ENCODE results near the gene TTC7B. TPM values are rescaled to one million over a fixed set of nuclear protein-coding genes. Genes with fewer than 3 reads are reported as not detected.

Gene TTC7B
- total and polyA plus RNA-seq, 10 of the 15 experiments (the other 5 are each of a cell fraction or from before 2014, with no cell fraction given): under 0.01 to 1.1 (median 0.26) TPM; not detected in 2

DNA sequence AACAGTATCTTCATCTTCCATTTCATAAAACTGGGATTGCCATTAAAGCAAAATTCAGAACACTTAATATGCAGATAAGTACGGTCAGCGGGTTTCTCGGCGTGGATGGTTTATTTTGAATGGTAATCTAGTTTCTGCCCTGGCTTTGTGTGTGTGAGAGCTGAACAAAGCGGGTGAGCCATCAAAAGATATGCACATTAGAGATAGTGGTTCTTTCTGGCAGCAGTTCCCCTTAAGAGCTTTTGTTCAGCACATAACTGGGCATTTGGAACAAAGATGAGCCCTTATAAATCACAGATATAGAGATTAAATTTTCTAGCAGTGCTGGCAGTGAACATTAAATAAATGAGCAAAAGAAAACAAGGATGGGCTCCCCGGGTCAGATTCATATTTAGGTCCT is 211.9 kb downstream of the TTC7B start:
- TF ChIP-seq RAD51 (IDR thresholded peaks at IDR 0.05) (no peak), MEF2B (IDR thresholded peaks at IDR 0.05; ENCODE audit: partially characterized antibody, poor library complexity, severe bottlenecking) (no peak), YBX1 (IDR thresholded peaks at IDR 0.05) (no peak), FOXK2 (IDR thresholded peaks at IDR 0.05) (no peak), NFYB (IDR thresholded peaks at IDR 0.05; ENCODE audit: insufficient read depth, low read depth, low read length) (no peak), ZBTB33 (IDR thresholded peaks at IDR 0.05) (no peak), KDM1A (IDR thresholded peaks at IDR 0.05; ENCODE audit: borderline replicate concordance) (no peak)
- TF ChIP-seq, protein P1, sequence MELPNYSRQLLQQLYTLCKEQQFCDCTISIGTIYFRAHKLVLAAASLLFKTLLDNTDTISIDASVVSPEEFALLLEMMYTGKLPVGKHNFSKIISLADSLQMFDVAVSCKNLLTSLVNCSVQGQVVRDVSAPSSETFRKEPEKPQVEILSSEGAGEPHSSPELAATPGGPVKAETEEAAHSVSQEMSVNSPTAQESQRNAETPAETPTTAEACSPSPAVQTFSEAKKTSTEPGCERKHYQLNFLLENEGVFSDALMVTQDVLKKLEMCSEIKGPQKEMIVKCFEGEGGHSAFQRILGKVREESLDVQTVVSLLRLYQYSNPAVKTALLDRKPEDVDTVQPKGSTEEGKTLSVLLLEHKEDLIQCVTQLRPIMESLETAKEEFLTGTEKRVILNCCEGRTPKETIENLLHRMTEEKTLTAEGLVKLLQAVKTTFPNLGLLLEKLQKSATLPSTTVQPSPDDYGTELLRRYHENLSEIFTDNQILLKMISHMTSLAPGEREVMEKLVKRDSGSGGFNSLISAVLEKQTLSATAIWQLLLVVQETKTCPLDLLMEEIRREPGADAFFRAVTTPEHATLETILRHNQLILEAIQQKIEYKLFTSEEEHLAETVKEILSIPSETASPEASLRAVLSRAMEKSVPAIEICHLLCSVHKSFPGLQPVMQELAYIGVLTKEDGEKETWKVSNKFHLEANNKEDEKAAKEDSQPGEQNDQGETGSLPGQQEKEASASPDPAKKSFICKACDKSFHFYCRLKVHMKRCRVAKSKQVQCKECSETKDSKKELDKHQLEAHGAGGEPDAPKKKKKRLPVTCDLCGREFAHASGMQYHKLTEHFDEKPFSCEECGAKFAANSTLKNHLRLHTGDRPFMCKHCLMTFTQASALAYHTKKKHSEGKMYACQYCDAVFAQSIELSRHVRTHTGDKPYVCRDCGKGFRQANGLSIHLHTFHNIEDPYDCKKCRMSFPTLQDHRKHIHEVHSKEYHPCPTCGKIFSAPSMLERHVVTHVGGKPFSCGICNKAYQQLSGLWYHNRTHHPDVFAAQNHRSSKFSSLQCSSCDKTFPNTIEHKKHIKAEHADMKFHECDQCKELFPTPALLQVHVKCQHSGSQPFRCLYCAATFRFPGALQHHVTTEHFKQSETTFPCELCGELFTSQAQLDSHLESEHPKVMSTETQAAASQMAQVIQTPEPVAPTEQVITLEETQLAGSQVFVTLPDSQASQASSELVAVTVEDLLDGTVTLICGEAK (IDR thresholded peaks at IDR 0.05; ENCODE audit: borderline replicate concordance): no peak
- TF ChIP-seq, protein P2, sequence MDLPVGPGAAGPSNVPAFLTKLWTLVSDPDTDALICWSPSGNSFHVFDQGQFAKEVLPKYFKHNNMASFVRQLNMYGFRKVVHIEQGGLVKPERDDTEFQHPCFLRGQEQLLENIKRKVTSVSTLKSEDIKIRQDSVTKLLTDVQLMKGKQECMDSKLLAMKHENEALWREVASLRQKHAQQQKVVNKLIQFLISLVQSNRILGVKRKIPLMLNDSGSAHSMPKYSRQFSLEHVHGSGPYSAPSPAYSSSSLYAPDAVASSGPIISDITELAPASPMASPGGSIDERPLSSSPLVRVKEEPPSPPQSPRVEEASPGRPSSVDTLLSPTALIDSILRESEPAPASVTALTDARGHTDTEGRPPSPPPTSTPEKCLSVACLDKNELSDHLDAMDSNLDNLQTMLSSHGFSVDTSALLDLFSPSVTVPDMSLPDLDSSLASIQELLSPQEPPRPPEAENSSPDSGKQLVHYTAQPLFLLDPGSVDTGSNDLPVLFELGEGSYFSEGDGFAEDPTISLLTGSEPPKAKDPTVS (IDR thresholded peaks at IDR 0.05; ENCODE audit: low read depth, low read length): no peak
- H3K4me3 ChIP-seq: no peak overlapping the region
- no peaks in the 10 kb centered on the region for H4K20me1 ChIP-seq (ENCODE audit: control insufficient read depth, insufficient read depth)
- RAD21 ChIA-PET (ENCODE audit: unreplicated experiment): no interaction called here
- WGBS (ENCODE audit: insufficient coverage, insufficient replicate concordance, low lambda C conversion rate, missing lambda C conversion rate): 60% methylated on average over 6 of the region's 6 CpGs
- in situ Hi-C loops (cut with MboI): no loop called here
- intact Hi-C loops (cut with micrococcal nuclease; ENCODE audit: unreplicated experiment): loop anchor here (10.0 kb wide), 1 partner anchor 180 kb away; no protein-coding TSS in a partner anchor
- SMC1A ChIA-PET (ENCODE audit: uncharacterized antibody, unreplicated experiment): no interaction called here
- no TSS peak for BruUV-seq (replicated peaks)
- ATAC-seq (no peak), FAIRE-seq (no peak), DNase-seq (ENCODE audit: low read depth, low spot score) (no peak)
- H2AFZ ChIP-seq (ENCODE audit: control insufficient read depth, low read depth, low read length): no peak overlapping the region
- H3K4me2 ChIP-seq (ENCODE audit: control insufficient read depth, insufficient read depth): no peak overlapping the region
- peaks cover 0 to 5% of the 10 kb centered on the region in 2 experiments; a peak in 3 of 4 replicates for H3K27me3 ChIP-seq (replicated peaks in 1 of 2; ENCODE audit: control insufficient read depth in 2 of 2, insufficient read depth in 2 of 2, low read length in 1 of 2)
- CTCF ChIA-PET: no interaction called here
- no peak overlapping the region for H3K27ac ChIP-seq (ENCODE audit: control insufficient read depth, insufficient read depth)
- no peaks in the 10 kb centered on the region for H3K4me1 ChIP-seq (ENCODE audit: control insufficient read depth, insufficient read depth, low read length)
- no peaks in the 10 kb centered on the region for H3K9me3 ChIP-seq (replicated peaks; ENCODE audit: control insufficient read depth, insufficient read depth, low read length)
- POLR2A ChIA-PET: no interaction called here
- no peaks in the 10 kb centered on the region for H3K36me3 ChIP-seq (ENCODE audit: control insufficient read depth in 2 of 2, insufficient read depth in 2 of 2, low read length in 1 of 2)
- no peaks in the 10 kb centered on the region for H3K79me2 ChIP-seq (ENCODE audit: control insufficient read depth, insufficient read depth, low read length)
- no peak overlapping the region for H3K9ac ChIP-seq (ENCODE audit: control insufficient read depth, insufficient read depth, low read length)
